ENCODE results near the gene LCN10. TPM values are rescaled to one million over a fixed set of nuclear protein-coding genes. Genes with fewer than 3 reads are reported as not detected.

LCN10 gene
- total and polyA plus RNA-seq, 2 of the 13 experiments (the other 11 are each of a cell fraction or from before 2014, with no cell fraction given) = 0.53 to 0.61 TPM

GRCh38 chr9:136693490-136694162 is 49.1 kb downstream of the LCN10 start (continued):
- no peak for TF ChIP-seq ZSCAN22 (CRISPR knock-in tag; IDR thresholded peaks at IDR 0.05)
- 0 out of 2 replicates have a peak, but pooled peaks have one; percentile 31 for TF ChIP-seq ZNF501 (CRISPR knock-in tag; IDR thresholded peaks at IDR 0.05)
- TF ChIP-seq ZNF772 (CRISPR knock-in tag; IDR thresholded peaks at IDR 0.05) = peak; percentile 77; the same call in 1 of the 2 replicates
- TF ChIP-seq HNRNPUL1 (IDR thresholded peaks at IDR 0.05; ENCODE audit: low read depth, low read length) = no peak
- TF ChIP-seq PLSCR1 (CRISPR knock-in tag; IDR thresholded peaks at IDR 0.05; ENCODE audit: borderline replicate concordance) = no peak
- no peak for TF ChIP-seq CENPX (CRISPR knock-in tag; IDR thresholded peaks at IDR 0.05)
- TF ChIP-seq ATF6 (CRISPR knock-in tag; conservative IDR thresholded peaks at IDR 0.05) = no peak
- no peak; the same call in 1 of the 2 replicates for TF ChIP-seq ZNF691 (CRISPR knock-in tag; IDR thresholded peaks at IDR 0.05; ENCODE audit: borderline replicate concordance, low read depth)
- TF ChIP-seq ZNF567 (CRISPR knock-in tag; IDR thresholded peaks at IDR 0.05; ENCODE audit: borderline replicate concordance) = no peak
- TF ChIP-seq XRCC5 (optimal IDR thresholded peaks at IDR 0.05; ENCODE audit: low read length) = peak; percentile 16
- TF ChIP-seq HINFP (CRISPR knock-in tag; IDR thresholded peaks at IDR 0.05; ENCODE audit: low read depth) = no peak
- peak; percentile 99 for TF ChIP-seq ZNF616 (CRISPR knock-in tag; IDR thresholded peaks at IDR 0.05; ENCODE audit: low read depth)
- no peak for TF ChIP-seq POLR2AphosphoS5 (IDR thresholded peaks at IDR 0.05; ENCODE audit: low read depth, low read length)
- no peak for TF ChIP-seq TGIF2 (CRISPR knock-in tag; IDR thresholded peaks at IDR 0.05)
- TF ChIP-seq NCOA1 (CRISPR knock-in tag; IDR thresholded peaks at IDR 0.05) = no peak
- peak; percentile 71 for TF ChIP-seq SKI (IDR thresholded peaks at IDR 0.05; ENCODE audit: partially characterized antibody)
- TF ChIP-seq ZNF564 (CRISPR knock-in tag; IDR thresholded peaks at IDR 0.05) = no peak; the same call in 1 of the 2 replicates
- no peak for TF ChIP-seq PBX3 (CRISPR knock-in tag; IDR thresholded peaks at IDR 0.05; ENCODE audit: borderline replicate concordance)
- TF ChIP-seq ZBTB2 (CRISPR knock-in tag; IDR thresholded peaks at IDR 0.05; ENCODE audit: low read depth) = no peak
- TF ChIP-seq NR1H2 (CRISPR knock-in tag; IDR thresholded peaks at IDR 0.05; ENCODE audit: borderline replicate concordance, low read depth) = no peak
- no peak for TF ChIP-seq ZNF224 (CRISPR knock-in tag; IDR thresholded peaks at IDR 0.05)
